Activated T-helper 1 cell treated with anti-CD3 and anti-CD28 coated beads, Interleukin-2, amount 50 U/mL, for 16 hours (primary cell): ENCODE results near the gene ISLR.

ENCODE experiments used
- DNase-seq, 2 donors: peaks; one replicate each; pipeline ENCODE4 v3.0.0-alpha.2; 2020; ENCODE audit warnings: low read depth in 1 of 2, low spot score in 1 of 2

The ISLR gene

GRCh38 chr15:74173380-74174218 is at the start of gene ISLR:
Gene ISLR (plus strand): TSS chr15:74173710. CDS start chr15:74174859, 1,149 bp downstream.
- no peak for DNase-seq

- DNase-seq: no peak
Measured at GRCh38 chr15:74124196-74124595, 49.3 kb upstream of the ISLR start.

GRCh38 chr15:74124759-74125158 is 48.8 kb upstream of the ISLR start:
- DNase-seq: no peak

- DNase-seq: peak; percentile 68 to 76
Measured at GRCh38 chr15:74127255-74127953, 46.1 kb upstream of the ISLR start.

- no peak for DNase-seq
Measured at GRCh38 chr15:74127954-74128784, 45.3 kb upstream of the ISLR start.

- no peak for DNase-seq
Measured at GRCh38 chr15:74128785-74129585, 44.5 kb upstream of the ISLR start.

GRCh38 chr15:74129586-74130154 is 43.8 kb upstream of the ISLR start:
- no peak for DNase-seq

- no peak for DNase-seq
Measured at GRCh38 chr15:74130155-74130848, 43.2 kb upstream of the ISLR start, which contains the start of gene ISLR2. Gene ISLR2 (plus strand): TSS chr15:74130586. CDS start chr15:74132755, 2,169 bp downstream.

- DNase-seq: no peak
Measured at GRCh38 chr15:74130849-74131627, 42.5 kb upstream of the ISLR start.

- no peak for DNase-seq
Measured at GRCh38 chr15:74131628-74132413, 41.7 kb upstream of the ISLR start.

- DNase-seq: no peak
Measured at GRCh38 chr15:74132681-74133651, 40.5 kb upstream of the ISLR start.

- no peak for DNase-seq
Measured at GRCh38 chr15:74133694-74134386, 39.7 kb upstream of the ISLR start.

GRCh38 chr15:74134387-74135027 is 39.0 kb upstream of the ISLR start:
- DNase-seq: no peak

- DNase-seq: no peak
Measured at GRCh38 chr15:74135041-74135565, 38.4 kb upstream of the ISLR start.

- DNase-seq: no peak
Measured at GRCh38 chr15:74136540-74136813, 37.0 kb upstream of the ISLR start.
